ENCODE measurements around the gene CHCHD6.

The CHCHD6 gene

DNA sequence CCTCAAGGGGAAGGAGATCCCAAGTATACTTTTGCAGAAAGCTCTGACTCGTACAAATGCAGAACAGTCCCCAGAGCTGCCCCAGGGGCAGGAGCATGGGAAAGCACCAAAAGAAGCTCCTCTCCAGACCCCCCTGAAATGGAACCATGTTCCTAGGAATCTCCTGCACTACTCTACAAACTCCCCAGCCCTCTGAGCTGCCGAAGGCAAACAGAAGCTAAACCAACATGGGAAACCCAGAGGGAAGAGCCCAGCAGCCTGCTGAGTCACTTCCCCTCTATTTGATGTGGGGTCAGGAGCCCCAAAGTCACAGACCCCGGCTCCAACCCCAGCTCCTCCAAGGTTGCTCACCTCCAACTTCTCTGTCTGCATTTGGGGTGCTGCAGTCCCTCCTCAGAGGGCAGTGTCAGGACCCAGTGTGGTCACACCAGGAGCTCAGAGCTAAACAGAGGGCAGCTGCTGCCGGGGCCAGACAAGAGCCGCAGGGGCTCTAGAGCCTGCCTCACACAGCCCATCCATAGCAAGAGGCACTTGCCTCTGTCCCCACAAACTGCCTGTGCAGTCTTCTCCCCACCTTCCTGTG lies 275.1 kb downstream of the CHCHD6 start:
- DNase-seq (ENCODE audit: low spot score) = no peak

DNA sequence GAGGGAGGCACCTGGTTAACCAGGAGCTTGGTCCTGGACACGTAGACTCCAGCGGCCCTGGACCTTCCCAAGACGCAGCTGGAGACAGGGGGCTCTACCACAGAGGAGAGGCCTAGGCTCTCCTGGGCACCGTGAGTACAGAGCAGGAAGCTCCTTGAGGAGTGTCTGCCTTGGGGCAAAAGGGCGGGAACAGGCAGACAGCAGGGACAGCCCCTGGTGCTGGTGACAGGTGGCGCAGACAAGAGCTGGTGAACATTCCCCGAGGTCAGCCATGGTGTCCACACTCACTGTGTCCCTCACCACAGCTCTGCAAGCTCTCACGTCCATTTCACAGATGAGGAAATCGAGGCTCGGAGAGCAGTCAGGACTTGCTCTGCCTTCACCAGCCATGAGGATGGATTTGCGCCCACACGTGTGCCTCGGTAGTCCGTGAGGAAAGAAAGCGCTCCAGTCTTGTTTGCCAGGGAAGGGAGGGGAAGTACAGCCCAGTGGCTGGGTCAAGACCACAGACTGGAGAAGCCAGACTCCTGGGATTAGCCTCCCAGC lies 276.3 kb downstream of the CHCHD6 start:
- DNase-seq (ENCODE audit: low spot score) = no peak

DNA sequence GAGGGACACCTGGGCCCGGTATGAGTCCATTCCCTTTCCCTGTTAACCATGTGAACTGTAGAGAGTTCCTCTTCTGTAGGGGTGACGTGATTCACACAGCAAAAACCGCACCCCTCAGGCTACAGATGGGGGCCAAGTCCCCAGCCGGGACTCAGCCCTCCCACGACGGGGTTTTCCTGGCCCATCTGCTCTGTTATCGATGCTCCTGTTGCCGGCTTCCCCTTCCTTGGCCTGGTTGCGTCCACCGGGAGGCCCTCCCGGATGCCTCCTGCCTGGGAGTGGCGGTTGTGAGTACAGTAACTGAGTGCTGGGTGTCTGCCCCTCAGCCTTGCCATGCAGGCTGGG lies 278.1 kb downstream of the CHCHD6 start:
- no peak for DNase-seq (ENCODE audit: low spot score)

DNA sequence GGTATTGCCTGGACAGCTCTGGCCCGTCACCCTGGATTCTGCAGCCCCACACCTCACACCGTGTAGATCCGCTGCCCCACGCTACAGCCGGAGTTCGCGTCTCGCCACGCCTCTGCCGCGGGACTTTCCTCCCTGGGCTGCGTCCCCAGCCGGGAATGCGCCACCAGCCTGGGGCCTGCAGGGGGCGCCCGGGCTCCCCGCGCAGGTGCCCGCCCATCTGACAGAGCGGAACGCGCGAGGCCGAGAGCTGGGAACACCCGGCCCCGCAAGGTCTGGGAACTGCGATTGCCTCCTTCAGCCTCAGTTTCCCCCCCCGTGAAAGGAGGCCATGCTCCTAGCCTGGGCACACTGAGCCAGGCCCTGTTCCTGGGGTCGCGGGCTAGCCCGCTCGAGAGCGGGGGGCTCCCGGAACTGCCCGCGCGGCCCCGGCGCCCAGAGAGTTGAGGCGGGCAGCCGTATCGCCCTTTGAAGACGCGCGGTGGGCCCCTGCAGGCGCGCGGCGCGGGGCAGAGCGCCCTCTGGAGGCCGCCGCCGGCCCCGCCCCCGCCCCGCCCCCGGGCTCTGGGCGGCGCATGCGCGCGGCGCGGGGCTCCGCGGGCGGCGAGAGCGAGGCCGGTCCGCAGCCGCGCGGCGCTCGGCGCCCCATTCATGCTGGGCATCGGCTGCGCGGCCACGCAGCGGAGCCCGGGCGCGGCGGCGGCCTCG lies 278.6 kb downstream of the CHCHD6 start, which contains the start of gene PLXNA1:
Gene PLXNA1, plus strand, starts transcription at position 645 of the 705 bp plus-strand sequence. CDS start 5,479 bp downstream, outside the sequence.
- peak; percentile 48 for DNase-seq (ENCODE audit: low spot score)

DNA sequence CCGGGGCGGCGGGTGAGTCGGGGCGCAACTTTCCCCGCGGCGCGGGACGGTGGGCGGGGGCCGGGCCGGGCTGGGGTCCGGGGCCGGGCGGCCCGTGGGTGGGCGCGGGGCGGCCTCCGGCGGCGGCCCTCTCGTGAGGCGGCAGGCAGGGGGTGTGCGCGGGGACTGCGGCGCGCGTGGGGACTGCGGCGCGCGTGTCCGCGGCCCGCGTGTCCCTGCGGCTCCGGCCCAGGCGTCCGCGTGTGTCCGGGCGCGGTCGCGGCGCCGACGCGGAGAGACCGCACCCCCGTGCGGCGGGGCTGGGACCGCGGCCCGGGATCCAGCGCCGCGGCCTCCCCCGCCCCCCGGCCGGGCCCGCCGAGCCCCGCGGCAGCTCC lies 279.2 kb downstream of the CHCHD6 start:
- DNase-seq (ENCODE audit: low spot score) = no peak

DNA sequence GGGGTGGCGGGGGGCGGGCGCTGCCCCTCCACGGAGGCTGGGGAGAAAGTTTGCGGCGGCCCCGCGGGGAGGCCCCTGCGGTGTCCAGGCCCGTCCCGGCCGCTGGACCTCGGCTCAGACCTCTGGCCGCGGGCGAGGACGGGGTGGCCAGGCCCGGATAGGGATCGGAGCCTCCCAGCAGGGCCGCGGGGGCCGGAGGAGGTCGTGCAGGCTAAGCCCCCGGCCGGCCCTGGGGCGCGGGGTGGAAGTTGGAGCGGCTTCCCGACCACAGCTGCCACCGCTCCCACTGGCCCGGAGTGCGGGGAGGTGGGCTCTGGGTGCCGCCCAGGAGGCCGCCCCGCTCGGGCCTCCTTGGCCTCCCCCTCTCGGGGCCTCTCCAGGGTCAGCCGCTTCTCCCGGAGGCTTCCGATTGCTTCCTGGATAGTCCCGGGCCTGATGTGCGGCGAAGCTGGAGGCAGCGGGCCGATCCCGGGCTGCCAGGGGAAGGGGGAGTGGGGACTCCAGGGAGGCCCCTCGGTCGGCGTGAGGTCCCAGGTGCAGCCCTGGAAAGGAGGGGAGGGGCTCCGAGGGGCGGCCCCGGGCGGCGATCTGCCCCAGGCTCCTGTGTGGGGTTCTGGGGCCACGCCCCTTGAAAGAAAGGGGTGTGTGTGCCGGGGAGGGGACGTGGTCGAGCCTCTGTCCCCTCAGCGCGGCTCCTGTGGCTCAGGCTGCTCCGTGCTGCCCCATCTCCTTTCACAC lies 279.8 kb downstream of the CHCHD6 start:
- DNase-seq (ENCODE audit: low spot score) = no peak

DNA sequence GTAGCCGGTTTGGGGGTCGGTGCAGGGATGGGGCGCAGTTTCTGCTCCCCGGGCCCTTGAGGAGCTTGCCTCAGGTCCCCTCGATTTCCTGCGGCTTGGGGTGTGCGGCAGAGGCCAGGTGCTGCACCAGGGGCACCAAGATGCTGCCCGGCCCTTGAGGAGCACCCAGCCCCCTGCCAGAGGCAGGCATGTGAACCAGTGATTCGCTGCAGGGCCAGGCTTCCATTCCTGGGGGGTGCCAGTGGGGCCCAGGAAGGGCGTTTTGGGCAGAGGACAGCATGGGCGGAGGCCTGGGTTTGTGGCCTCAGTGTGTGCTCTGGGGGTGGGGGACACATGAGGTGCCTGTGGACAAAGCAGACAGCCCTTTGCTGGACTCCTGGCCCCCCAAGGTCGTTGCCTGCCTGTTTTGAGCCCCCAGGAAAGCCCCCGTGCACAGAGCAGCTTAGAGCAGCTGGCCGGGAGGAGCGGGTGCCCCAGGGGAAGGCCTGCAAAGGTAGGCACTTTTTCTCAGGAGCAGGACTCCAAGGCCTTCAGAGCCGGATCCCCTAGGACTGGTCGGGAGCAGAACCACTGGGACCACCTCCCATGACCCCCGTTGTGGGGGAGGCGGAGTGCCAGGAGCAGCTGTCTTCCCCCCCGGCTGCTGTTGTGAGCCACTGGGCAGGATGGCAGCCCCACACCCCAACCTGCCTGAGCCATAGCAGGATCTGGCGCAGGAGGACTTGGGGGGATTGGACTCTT lies 280.5 kb downstream of the CHCHD6 start:
- DNase-seq (ENCODE audit: low spot score) = no peak

DNA sequence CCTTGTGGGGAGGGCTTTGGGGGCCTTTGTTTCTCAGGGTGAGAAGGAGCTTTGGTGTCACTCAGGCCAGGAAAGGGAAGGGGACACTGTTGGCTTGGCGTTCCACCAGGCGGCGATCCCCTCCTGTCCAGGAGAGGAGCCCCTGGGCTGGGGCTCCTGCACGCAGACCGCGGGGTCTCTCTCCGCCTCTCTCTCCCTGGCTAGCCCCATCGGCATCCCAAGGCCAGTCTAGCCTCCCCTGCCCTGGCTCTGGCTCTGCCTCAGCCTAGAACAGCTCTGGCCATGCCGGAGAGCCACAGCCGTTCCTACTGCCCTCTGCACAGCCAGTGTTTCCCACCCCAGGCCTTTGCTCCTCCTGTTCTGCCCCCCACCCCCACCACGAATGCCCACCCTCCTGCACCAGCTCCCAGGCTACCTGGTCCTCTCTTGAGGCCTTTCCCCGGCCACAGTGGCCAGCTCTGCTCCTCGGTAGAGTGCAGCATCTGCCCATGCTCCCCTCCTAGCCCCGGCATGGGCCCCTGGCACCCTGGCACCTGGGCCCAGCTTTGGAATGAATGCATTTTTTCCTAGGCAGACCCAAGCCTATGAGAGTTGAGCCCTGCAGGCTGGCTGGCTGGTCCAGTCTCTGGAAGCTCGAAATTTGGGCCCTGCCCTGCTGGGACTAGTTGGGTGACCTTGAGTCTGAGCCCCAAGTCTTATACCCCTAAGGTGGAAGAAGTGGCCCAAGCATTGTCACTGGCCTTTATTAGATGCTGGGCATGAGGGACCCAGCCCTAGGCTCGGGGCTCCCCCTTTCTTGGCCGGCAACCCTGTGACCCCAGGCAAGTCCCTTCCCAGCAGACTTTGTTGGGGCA lies 281.3 kb downstream of the CHCHD6 start:
- no peak for DNase-seq (ENCODE audit: low spot score)

DNA sequence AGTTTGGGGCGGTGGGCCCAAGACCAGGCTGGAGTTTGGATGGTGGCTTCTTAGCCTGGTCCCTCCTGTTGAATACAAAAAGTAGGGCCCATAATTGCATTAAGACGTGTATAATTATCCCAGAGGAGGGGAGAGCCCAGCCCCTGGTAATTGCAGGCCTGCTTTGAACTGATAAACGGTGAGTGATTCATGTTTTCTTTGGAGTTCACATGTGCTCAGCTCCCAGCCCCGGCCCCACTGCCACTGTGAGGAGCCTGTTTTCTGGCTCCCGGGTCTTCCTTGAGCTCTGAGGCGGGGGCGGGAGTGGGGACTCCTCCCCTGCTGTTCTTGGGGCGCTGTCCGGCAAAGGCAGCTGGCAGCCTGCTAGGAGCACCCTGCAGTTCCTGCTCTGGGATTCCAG lies 282.0 kb downstream of the CHCHD6 start:
- no peak for DNase-seq (ENCODE audit: low spot score)

DNA sequence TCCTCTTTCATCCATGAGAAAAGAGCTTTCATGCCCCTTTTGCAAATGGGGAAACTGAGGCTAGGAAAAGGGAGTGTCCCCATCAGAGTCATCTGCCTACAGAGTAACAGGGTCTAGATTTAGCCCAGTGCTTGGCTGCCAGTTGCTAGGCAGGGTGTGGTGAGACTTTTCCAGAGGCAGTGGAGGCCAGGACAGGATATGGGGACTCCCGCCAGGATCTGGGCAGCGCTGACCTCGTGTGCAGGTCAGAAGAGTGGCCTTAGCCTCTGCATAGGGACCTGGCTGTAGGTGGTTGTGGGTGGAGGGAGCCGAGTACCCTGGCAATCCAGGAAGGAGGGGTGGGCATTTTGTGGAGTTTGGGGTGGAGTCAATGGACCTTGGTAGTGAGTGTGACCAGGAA lies 283.1 kb downstream of the CHCHD6 start:
- DNase-seq (ENCODE audit: low spot score) = no peak

DNA sequence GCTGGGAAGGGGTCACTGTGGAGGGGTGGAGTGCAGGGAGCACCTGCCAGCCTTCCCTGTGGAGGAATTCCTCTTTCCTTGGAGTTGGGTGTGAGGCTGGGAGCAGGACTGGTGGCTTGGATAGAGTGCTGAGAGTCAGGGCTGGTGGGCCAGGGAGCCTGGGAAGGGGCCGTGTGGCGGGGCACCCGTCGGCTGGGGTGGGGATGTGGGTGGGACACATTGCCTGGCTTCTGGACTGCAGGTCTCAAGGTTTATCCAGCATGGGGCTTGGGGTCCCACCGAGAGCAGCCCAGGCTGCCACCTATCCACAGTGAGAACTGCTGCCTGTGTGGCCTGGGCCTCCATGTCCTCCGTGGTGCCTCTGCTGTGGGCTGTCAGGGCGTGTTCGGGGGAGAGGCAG lies 283.6 kb downstream of the CHCHD6 start:
- DNase-seq (ENCODE audit: low spot score) = no peak

DNA sequence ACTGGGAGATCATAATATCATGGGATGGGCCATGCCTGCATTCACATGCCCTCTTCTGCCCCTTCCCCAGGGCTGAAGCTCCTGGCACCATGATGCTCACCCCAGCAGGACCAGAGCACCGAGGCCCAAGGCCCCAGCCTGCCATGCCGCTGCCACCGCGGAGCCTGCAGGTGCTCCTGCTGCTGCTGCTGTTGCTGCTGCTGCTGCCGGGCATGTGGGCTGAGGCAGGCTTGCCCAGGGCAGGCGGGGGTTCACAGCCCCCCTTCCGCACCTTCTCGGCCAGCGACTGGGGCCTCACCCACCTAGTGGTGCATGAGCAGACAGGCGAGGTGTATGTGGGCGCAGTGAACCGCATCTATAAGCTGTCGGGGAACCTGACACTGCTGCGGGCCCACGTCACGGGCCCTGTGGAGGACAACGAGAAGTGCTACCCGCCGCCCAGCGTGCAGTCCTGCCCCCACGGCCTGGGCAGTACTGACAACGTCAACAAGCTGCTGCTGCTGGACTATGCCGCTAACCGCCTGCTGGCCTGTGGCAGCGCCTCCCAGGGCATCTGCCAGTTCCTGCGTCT lies 284.5 kb downstream of the CHCHD6 start:
- DNase-seq (ENCODE audit: low spot score) = no peak

DNA sequence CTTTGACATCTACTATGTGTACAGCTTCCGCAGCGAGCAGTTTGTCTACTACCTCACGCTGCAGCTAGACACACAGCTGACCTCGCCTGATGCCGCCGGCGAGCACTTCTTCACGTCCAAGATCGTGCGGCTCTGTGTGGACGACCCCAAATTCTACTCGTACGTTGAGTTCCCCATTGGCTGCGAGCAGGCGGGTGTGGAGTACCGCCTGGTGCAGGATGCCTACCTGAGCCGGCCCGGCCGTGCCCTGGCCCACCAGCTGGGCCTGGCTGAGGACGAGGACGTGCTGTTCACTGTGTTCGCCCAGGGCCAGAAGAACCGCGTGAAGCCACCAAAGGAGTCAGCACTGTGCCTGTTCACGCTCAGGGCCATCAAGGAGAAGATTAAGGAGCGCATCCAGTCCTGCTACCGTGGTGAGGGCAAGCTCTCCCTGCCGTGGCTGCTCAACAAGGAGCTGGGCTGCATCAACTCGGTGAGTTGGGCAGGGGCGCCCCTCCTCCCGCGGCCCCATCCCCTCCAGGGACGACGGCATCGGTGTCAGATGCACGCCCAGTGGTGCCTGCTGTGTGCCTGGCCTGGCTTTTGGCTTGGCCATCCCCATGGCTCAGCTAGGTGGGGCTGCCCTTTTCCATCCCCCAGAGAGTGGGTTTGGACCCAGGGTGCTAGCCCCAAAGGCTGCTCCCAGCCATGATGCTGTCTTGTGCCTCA lies 285.4 kb downstream of the CHCHD6 start:
- DNase-seq (ENCODE audit: low spot score) = no peak

DNA sequence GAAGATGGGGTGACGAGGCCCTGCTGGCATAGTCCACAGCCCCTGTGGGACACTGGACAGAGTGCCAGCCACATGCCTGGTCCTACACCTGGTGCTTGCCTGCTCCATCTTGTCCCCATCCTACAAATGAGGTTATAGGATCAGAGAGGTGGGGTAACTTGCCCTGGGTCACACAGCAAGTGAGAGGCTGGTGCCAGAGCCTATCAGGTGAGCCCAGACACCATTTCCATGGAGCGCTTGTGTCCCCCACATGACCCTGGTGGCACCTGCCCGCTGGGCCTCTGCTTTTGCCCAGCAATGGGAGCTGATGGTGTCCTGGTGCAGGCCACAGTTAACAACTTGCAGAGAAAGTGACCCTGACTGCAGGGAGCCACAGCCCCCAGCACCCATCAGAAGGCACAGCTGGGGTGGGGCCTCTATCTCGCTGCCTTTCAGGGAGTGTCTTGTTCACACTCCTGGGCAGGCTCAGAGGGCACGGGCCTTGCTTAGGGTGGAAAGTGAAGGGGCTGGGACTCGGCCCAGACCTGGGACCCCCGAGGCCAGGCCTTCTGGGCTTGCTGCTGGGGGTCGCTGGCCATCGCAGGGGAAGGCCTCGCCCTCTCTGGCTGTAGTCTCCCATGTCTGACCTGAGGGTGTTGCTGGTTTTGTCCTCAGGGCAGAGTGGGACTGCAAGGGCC lies 286.1 kb downstream of the CHCHD6 start:
- no peak for DNase-seq (ENCODE audit: low spot score)

DNA sequence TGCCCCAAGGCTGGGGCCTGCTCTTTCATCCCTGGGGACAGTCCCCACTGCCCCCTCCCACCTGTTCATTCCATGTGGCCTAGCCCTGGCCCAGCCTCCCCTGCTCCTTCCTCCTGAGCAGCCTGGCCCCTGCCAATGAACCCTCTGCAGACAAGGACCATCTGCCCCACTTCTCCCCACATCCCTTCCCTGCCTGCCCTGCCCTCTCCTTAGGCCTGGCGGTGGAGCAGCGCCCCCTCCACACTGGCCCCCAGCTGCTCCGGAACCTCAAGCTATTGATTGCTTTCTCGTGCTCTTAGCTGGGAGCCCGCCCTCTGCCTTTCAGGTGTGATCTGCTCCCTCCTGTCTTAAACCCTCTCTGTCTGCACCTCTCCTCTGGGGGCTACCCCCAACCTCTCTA lies 286.9 kb downstream of the CHCHD6 start:
- no peak for DNase-seq (ENCODE audit: low spot score)

DNA sequence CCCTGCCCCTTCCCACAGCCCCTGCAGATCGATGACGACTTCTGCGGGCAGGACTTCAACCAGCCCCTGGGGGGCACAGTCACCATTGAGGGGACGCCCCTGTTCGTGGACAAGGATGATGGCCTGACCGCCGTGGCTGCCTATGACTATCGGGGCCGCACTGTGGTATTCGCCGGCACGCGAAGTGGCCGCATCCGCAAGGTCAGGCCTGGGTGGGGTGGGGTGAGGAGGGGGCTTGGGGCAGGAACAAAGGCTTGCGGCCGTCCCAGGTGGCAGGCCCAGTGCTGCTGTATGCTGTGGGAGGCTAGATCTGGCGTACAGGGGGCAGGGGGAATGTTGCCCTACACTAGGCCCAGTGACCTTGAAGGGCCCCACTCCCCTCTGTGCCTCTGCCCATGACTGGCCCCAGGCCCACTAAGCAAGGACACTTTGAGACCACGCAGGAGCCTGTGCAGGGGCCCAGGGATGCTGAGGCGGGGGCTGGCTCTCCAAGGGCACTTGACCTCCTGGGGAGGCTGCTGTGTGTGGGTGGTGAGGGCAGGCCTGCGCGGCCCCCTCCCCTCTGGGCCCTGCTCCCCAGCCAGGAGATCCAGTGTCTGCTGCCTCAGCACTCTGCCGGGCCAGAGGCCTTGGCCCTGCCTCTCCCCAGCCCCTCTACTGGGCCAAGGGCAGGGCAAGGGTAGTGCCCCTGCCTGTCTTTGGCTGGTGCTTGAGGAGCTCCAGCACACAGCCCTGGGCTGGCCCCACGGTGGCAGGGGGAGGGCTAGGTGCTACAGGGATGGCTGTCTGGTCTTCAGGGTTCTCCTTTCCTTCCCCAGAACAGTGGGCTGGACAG lies 287.5 kb downstream of the CHCHD6 start:
- DNase-seq (ENCODE audit: low spot score) = no peak

DNA sequence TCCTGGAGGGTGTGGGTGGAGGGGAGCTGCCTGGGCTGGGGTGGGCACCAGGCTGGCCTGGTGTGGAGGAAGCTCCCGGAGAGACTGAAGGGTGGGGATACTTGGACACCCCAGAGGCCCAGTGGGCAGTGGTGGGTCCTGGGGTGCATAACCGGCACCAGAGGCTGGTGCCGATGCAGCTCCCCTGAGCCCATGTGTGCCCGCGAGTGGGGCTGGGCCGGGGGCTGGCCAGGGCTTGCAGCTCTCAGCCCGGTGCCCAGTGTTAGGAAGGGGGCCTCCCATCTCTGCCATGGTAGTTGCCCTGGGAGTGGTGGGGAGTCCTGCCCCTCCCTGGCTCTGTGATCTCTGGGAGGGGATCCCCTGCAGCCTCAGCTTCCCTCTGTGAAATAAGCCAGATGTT lies 288.2 kb downstream of the CHCHD6 start:
- DNase-seq (ENCODE audit: low spot score) = no peak

DNA sequence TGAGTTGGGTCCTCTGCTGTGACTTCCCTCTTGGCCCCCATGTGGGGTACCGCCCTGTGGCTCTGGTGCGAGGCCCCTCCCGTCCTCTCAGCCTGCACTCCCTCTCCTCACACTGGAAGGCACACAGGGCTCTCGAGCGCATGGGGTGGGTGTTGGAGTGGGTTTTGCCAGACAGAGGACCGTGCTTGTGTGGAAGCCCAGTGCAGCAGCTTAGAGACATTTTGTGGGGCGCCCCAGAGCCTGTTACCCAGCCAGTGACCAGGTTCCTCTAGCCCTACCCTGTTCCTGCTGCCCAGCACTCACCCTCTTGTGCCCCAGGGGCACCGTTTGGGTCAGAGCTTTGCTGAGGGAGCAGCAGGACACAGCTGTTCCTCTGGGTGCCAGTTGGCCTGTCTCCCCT lies 288.7 kb downstream of the CHCHD6 start:
- DNase-seq (ENCODE audit: low spot score) = no peak

DNA sequence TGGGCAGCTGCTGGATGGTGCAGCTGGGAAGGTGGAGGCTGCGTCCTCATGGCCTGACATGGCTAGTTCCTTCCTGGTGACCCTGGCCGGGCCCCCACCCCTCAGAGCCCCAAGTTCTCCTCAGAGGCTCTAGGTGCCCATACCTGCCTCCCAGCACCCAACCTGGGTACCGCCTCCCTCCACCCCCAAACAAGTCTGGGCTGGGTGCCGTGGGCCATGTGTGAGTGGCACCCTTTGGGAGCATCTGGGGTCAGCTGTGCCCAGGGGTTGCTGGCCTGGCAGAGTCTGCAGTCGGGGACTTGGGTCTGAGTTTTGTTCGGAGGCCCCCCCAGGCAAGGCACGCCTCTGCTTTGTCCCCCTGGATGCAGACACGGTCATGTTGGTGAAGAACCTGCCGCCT lies 289.4 kb downstream of the CHCHD6 start:
- no peak for DNase-seq (ENCODE audit: low spot score)

All from Ammon's horn (tissue), 1 donor.